Measurements from ENCODE around the gene DRC3.
"Not testable (repeated sequence)": the region's sequence is repeated elsewhere in the genome, so short reads cannot be mapped to it uniquely, and the experiment has no call there.

The DRC3 gene, protein sequence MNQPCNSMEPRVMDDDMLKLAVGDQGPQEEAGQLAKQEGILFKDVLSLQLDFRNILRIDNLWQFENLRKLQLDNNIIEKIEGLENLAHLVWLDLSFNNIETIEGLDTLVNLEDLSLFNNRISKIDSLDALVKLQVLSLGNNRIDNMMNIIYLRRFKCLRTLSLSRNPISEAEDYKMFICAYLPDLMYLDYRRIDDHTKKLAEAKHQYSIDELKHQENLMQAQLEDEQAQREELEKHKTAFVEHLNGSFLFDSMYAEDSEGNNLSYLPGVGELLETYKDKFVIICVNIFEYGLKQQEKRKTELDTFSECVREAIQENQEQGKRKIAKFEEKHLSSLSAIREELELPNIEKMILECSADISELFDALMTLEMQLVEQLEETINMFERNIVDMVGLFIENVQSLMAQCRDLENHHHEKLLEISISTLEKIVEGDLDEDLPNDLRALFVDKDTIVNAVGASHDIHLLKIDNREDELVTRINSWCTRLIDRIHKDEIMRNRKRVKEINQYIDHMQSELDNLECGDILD

DNA sequence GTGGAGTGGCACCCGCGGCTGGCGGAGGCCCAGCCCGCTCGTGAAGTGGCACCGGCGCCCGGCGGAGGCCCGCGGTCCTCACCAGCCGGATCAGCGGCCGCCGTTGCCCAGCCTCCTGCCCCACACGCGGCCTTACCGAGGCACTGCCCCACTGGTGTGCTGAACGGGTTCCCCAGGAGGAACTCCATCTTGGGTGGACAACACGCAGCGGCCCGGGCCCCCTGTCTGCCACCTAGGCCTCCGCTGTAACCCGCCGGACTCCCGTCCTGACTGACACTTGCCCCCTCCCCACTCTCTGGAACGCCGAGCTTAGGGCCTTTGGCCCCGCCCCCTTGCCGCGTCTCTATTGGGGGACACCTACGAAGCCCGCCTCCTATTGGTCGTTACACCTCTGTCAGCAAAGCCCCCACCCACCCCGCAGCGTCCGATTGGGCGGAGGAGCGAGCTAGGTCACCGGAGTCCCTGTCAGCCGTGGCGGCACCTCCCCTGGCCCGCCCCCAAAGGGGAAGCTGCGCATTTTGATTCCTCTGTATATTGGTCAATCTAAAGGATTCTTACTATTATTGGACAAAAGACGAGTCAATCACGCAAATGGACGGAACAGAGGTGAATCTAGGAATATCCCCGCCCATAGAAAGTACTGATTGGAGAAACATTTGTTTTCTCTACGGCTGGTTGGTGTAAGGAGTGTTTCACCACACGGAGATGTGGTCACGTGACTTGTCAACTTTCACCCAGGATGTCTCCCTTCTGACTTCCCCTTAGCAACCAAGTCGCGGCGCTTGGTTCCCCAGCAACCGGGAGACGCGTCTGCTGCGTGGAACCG lies at the start of gene DRC3, which contains the start of gene TOM1L2:
Gene DRC3 (plus strand): TSS at position 737 of the 826 bp plus-strand sequence. CDS start 4,737 bp downstream, outside the sequence.
Gene TOM1L2 (minus strand): TSS at position 275 of the 826 bp plus-strand sequence. CDS start 87 bp downstream, at position 188.
- DNase-seq (ENCODE audit: low read depth) = peak; percentile 100

DNA sequence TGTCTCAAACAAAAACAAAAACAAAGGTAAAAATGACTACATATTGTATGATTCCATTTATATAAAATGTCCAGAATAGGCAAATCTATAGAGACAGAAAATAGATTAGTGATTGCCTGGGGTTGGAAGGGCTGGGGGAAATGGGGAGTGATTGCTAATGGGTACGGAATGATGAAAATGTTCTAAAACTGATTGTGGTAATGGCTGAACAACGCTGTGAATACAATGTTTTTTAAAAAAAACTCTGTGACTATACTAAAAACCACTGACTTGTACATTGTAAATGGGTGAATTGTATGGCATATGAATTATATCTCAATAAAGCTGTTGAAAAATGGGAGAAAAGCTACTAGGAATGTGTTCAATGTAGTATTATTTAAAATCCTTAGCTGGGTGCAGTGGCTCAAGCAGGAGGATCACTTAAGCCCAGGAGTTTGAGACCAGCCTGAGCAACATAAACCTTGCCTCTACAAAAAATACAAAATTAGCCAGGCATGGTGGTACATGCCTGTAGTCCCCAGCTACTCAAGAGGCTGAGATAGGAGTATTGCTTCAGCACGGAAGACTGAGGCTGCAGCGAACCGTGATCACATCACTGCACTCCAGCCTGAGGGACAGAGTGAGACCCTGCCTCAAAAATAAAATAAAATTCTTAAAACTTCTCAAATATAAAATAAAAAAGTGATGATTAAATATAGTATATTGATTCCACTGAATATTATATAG lies 48.4 kb upstream of the DRC3 start:
- no peak for DNase-seq (ENCODE audit: low read depth)

DNA sequence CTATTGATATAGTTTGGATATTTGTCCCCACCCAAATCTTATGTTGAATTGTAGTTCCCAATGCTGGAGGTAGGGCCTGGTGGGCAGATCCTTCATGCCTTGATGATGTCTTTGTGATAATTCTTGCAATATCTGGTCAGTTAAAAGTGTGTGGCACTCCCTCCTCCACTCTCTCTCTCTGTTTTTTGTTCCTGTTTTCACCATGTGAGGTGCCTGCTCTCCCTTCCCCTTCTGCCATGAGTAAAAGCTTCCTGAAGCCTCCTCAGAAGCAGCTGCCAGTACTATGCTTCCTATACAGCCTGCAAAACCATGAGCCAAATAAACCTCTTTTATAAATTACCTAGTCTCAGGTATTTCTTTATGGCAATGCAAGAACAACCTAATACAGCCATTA lies 47.8 kb upstream of the DRC3 start:
- DNase-seq (ENCODE audit: low read depth) = no peak

DNA sequence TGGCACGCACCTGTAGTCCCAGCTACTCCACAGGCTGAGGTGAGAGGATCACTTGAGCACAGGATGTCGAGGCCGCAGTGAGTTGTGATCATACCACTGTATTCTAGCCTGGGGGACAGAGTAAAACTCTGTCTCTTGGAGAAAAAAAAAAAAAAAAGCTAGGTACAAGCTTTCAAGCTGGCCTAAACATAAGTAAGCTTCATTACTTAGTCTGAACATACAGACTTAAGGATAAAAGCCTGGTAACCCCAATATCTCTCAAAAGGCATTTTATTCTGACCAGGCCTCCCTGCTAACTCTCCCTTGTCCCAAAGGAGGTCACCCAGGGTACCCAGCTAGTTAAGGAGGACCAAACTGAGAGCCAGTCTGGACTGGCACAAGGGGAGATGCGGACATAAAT lies 46.6 kb upstream of the DRC3 start:
- DNase-seq (ENCODE audit: low read depth) = no peak

DNA sequence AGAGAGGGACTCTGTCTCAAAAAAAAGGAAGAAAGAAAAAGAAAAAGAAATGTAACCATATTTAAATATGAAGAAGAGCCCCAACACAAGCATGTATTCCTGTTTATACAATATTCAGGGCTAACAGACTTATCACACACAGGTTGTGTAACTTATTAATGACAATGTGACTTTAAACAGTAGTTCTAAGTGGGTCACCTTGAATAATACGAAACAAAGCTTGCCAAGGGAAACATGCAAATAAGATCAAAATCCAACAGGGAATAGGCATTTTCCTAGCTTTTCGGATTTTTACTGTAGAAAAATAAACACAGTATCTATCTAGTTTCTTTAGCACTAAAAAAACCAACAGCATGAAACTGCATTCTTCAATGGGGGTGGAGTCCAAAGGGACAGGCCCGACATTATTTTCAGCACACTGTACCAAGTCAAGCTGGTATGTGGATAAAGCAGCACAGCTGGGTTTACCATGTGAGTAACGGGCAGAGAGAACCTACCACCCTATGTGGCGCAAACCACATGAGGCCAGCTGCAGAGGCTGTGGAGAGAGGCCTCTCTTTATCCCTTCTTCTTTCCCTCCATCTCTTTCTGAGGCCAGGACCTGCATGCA lies 45.7 kb upstream of the DRC3 start:
- DNase-seq (ENCODE audit: low read depth) = no peak

DNA sequence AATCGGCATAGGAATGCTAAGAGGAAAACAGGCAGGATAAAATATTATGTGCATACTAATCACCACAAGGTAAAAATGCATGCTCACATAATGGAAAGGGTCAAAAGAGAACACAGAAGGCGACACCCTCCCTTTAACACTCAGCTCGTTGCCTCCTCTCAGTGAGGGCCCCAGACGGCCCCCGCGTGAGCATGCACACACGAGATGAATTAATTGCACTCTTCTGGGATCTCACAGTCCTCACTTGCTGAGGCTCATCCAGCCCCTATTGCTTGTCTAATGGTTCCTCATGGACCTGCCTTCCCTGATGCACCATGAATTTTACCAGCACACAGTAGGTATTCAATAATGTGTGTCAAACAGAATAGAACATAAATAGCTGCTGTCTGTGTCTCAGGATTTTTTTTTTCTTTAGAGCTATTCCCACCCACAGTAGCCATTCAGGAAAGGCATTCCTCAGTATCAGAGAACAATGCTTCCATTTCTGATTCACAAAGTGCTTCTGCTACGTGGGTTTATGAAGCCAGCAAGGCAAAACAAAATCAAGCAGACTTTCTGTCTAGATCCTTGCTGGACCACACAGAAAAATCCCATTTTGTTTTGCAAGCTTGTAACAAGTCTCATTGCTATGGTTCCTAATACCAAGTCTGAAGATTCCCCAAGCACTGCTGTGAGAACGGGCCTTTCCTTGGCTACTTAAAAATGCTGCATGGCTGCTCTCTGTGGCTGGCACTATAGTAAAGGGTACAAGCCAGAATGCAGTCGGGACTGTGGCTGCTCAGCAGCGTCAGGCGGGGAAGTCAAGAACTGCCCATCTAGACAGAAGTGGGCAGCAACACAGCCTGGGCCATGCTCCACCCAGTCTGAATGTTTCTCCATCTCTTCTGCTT lies 44.0 kb upstream of the DRC3 start:
- no peak for DNase-seq (ENCODE audit: low read depth)

DNA sequence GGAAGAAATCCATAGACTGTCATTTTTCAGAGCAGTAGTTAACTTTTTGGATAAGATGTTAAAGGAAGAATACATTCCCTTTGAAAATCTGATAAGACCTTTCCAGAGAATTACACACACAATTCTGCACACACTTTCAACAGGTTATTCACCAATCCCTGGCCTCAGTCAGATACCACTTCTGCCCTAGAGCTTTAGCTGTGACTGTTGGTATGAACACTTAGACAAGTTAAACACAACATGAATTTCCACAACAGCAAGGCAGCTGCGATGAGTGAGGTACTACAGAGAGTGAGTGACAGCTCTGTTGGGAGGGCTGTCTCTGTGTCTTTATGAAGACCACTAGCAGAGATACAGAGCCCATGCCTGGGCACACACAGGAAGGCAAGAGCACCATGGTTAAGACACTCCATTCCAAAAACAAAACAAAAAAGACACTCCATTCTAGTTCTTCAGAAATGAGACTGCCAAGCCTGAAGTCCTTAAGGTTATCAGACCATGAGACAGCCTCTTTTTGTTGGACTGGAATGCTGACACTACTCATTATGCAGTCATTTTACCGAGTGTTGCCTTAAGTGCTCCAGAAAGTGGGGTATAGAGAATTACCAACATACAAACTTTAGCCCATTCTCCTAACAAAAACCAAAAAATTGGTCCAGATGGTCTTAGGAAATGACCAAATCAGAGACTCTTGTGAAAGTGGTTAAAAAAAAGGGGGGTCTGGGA lies 42.8 kb upstream of the DRC3 start:
- DNase-seq (ENCODE audit: low read depth) = no peak

DNA sequence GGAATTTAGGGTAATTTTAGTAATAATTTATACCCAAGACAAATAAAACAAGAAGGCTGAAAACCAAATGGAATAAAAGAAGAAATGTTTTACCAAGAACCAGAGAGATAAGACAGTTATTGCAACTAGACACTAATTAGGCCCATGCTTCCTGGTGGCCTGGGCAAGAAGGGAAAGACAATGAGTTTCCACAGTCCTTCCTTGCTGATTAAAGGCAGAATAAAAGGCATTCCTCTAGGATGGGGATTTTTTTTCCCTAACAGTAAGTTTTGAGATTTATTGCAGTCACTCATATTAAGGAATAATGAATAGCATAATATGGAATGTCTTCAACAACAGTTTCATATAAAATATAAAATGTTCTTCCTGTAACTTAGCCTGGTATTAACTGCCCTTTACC lies 42.0 kb upstream of the DRC3 start:
- no peak for DNase-seq (ENCODE audit: low read depth)

DNA sequence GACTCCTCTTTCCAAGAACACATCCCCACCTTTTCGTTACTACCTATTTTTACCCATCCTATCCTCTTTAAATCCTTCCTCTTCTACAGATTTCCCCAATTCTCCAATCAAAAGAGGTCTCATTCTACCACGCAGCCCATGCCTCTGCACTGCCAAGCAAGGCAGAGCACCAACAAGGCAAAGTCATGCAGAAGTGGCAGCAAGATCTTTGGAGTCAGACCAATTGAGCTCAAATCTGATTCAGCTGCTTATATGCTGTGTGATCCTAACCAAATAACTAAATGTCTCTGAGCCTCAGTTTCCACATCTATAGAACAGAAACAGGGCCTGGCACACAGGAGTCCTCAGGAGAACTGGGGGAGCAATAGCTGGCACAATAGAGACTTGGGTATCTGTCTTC lies 41.5 kb upstream of the DRC3 start:
- no peak for DNase-seq (ENCODE audit: low read depth)

DNA sequence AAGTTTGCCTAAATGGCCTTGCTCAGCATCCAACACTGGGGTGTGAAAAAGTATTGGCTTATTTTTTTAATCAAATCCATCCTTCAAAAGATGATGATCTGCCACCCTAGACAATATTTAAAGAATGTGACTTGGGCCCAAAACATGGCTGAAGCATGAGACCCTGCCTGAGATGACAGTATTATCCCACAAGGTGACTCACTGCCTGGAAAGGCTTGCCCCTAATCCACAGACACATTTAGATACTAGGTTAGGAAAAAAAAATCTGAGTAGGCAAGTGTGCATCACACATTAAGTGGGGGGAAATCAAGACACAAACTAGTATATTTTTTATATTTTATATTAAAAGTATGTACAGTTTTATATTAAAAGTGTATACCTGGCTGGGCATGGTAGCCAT lies 38.9 kb upstream of the DRC3 start:
- DNase-seq (ENCODE audit: low read depth) = no peak

DNA sequence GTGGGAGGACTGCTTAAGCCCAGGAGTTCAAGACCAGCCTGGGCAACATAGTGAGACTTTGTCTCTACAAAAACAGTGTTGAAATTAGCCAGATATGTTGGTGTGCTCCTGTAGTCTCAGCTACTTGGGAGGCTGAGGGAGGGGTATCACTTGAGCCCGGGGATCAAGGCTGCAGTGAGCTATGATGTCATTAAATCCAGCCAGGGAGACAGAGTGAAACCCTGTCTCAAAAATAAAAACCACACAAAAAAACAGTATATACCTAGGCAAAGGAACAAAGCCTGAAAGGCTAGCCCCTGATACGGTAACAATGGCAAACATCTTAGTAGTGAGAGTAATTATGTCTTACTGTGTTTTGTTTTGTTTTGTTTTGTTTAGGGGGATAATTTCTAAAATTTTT lies 38.4 kb upstream of the DRC3 start:
- DNase-seq (ENCODE audit: low read depth) = no peak

DNA sequence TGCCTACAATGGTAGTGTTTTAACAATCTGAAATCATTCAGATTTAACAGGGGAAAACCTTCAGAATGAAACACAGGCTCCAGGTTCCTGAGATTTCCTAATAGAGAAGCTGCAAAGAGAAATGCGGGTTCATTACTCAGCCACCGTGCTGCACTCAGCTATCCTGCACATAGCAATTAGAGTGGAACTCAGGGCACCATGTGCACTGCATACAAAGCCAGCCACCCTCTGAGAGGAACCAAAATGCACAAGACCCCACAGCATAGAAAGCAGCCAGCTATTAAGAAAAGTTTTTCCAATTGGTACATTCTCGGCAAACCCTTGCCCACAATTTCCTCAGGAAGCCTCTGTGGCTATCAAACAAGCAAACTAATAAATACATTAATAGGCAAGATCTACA lies 37.9 kb upstream of the DRC3 start:
- no peak for DNase-seq (ENCODE audit: low read depth)

DNA sequence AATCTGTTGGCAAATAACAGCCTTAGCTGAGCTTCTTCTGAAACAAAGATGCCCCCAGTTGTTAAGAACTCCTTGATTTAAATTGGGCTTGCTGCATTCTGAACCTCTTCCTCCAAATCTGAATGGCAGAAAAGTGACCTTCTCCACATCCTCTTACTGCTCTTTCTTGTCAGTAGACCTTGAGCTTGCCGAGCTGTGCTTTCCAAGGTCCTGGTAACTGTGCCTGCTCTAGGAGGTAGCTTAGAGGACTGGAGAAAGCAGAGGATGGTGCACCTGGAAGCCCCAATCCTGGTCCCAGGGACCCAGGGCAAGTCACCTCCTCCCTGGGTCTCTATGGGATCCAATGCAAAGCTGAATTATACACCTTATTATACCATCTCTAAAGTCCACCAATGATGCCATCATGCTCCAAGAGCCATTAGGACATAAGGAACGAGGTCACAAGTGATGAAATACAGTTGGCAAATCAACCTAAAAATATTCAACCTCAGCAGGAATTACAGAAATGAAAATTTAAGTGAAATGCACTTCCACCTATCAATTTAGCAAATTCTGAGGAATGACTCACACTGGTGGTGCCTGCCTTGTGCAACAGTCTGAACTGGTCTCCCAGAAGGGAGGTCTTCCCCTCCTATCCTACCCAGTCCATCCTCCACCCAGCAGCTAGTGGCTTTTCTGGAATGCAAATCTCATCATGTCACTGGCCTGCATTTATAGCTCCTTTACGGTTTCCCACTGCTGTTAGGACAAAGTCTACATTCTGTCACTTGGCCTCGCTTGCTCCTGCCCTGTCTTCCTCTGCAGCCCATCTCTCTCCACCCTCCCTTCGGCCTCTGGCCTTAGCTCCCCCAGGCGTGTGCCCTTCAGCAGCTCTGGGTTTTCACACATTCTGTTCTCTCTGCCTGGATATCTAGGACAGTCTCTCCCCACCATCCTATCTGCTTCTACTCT lies 37.1 kb upstream of the DRC3 start:
- DNase-seq (ENCODE audit: low read depth) = no peak

DNA sequence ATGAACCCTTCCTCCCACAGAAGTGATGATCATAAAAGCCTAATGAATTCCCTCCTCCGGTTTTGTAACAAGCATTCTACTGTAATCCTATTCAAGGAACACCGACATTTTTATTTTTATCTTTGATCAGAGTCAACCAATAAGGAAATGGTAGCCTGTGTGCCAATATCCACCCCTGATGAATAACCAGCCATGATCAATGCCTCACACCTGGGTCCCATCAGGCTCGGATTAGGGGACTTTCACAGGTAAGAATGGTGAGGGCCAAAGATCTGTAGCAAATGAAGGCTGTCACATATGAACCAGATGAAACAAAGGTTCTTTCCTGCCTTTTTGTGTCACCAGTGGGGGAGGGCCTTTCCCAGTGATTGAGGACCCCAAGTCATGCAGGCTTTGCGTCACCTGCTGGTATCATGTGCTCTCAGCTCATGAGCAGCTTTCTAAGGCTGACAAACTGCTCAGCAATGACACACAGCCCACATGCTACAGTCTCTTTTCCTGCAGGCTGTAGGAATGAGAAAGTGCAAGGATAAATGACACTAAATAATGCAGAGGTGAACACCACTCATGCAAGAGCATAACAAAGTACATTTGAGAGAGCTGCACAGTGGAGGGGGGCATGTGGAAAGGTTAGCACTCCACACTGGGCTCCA lies 35.3 kb upstream of the DRC3 start:
- DNase-seq (ENCODE audit: low read depth) = no peak

DNA sequence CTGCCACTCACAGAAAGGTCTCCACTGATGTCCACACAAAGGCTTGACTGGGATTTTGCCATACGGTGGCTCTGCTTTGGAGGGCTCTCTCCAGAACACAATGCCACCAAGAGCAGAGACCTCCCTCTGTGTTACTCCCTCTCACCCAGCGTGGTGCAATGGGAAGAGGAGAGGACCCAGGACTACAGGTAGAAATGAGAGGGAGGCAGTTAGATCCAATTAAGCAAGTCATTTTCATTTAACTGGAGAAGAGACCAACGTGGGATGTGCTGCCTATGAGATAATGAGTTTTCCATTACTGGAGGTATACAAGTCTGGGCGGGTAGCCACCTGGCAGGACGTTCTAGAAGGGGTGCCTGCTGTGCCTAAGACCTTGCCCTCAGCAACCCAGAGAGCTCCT lies 34.7 kb upstream of the DRC3 start:
- no peak for DNase-seq (ENCODE audit: low read depth)

DNA sequence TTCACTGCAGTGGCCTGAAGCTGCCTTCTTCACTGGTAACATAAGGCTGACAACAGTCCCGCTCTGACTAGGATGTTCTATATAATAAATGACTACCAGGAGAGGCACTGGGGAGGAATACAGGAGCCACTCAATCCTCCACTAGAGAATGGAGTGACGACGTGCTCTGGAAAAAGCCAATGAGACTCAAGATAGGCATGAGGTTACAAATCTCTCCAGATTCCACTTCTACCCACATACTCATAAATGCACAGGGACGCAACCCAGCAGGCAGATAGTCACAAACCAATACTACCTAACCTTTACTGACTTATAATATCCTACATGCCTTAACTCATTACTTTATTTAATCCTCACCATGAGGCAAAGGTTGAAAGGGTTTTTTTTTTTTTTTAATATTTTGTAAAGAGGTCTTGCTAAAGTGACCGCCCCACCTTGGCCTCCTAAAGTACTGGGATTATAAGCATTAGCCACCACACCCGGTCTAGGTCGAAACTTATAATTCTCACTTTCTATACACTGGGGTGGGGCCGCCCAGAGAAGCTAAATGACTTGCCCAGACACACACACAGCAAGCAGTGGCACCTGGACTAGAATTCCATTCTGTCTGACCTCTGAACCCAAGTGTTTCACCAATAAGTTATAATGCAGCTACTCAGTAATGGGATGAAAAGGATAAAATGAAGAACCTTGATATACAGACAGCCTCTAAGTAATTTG lies 34.1 kb upstream of the DRC3 start:
- DNase-seq (ENCODE audit: low read depth) = no peak

DNA sequence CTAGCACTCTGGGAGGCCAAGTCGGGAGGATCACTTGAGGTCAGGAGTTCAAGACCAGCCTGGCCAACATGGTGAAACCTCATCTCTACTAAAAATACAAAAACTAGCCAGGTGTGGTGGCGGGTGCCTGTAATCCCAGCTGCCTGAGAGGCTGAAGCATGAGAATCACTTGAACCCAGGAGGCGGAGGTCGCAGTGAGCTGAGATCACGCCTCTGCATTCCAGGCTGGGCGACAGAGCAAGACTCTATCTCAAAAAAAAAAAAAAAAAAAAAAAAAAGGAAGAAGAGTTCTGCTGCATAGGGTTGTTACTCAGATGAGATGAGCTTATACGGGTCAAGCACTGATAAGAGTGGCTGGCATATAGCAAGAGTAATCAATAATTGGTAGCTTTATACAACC lies 32.7 kb upstream of the DRC3 start:
- not testable (repeated sequence) for DNase-seq (ENCODE audit: low read depth)

DNA sequence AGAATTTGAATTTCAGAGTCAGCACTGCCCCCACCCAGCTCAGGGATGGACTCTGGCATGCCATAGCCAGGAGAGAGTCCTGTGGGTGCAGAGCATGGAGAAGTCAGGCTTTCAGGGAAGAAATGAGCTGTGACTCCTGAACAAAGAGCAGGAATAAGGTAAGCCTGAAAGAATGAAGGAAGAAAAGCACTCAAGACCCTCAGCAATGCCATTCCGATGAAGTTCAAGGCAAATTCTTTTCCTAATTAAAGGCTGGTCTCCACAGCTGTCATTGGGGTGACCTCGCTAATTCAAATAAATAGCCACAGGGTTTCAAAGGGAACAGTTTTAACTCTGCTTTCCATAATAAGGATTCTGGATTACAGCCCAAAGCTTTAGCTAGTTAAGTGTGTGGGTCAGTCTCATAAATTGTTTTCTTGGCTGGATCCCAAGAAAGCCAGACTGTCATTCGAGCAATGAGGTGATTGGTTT lies 32.2 kb upstream of the DRC3 start:
- DNase-seq (ENCODE audit: low read depth) = no peak
